H9 (cell line): Measurements from ENCODE around the gene DYNLT2B. TPM values are rescaled to one million over a fixed set of nuclear protein-coding genes. Genes with fewer than 3 reads are reported as not detected.

Experiments
- DNase-seq: peaks from one replicate; pipeline ENCODE4 v3.0.0-alpha.2; 2017
- H2AFZ ChIP-seq: one replicate; pipeline ENCODE4 v1.6.1; 2013; ENCODE audit warnings: mild to moderate bottlenecking, low read length, control low read depth, moderate library complexity
- H2AK5ac ChIP-seq: 2 replicates; pipeline ENCODE4 v1.6.1; 2013; ENCODE audit warnings: low read length, control low read depth, mixed read lengths; ENCODE audit not compliant: insufficient read length
- H2BK120ac ChIP-seq: one replicate; pipeline ENCODE4 v1.6.1; 2013; ENCODE audit warnings: low read depth, mild to moderate bottlenecking, low read length, control low read depth, inconsistent platforms; ENCODE audit not compliant: poor library complexity, severe bottlenecking
- H2BK12ac ChIP-seq: 2 replicates; pipeline ENCODE4 v1.6.1; 2013; ENCODE audit warnings: low read length, control low read depth, mixed read lengths, low read depth; ENCODE audit not compliant: insufficient read length
- H2BK15ac ChIP-seq: 2 replicates; pipeline ENCODE4 v1.6.1; 2013; ENCODE audit warnings: low read depth, low read length, control low read depth
- H2BK20ac ChIP-seq: one replicate; pipeline ENCODE4 v1.6.1; 2013; ENCODE audit warnings: low read depth, mild to moderate bottlenecking, low read length, control low read depth, inconsistent platforms; ENCODE audit not compliant: poor library complexity, severe bottlenecking
- H2BK5ac ChIP-seq: 2 replicates; pipeline ENCODE4 v1.6.1; 2013; ENCODE audit warnings: low read length, control low read depth, mixed read lengths; ENCODE audit not compliant: insufficient read length
- H3K14ac ChIP-seq: 2 replicates; pipeline ENCODE4 v1.6.1; 2013; ENCODE audit warnings: low read length, control low read depth; ENCODE audit not compliant: insufficient read depth
- H3K18ac ChIP-seq: 2 replicates; pipeline ENCODE4 v1.6.1; 2013; ENCODE audit warnings: low read depth, mild to moderate bottlenecking, mixed read lengths, low read length, control low read depth; ENCODE audit not compliant: insufficient read length
- H3K23ac ChIP-seq: 2 replicates; pipeline ENCODE4 v1.6.1; 2013; ENCODE audit warnings: low read length, control low read depth, mixed read lengths, low read depth; ENCODE audit not compliant: insufficient read length
- H3K23me2 ChIP-seq: 2 replicates; pipeline ENCODE4 v1.6.1; 2013; ENCODE audit warnings: low read depth, mild to moderate bottlenecking, mixed read lengths, low read length, control low read depth; ENCODE audit not compliant: insufficient read length, poor library complexity, severe bottlenecking
- H3K27ac ChIP-seq: 2 replicates; pipeline ENCODE4 v1.5.1; 2013; ENCODE audit warnings: low read length, control low read depth, mixed read lengths, low read depth; ENCODE audit not compliant: insufficient read length
- H3K27me3 ChIP-seq: 2 replicates; pipeline ENCODE4 v1.6.1; 2013; ENCODE audit warnings: low read length, control low read depth, inconsistent platforms; ENCODE audit not compliant: insufficient read depth
- H3K4ac ChIP-seq: 2 replicates; pipeline ENCODE4 v1.6.1; 2013; ENCODE audit warnings: low read depth, mild to moderate bottlenecking, control low read depth, inconsistent platforms, low read length, moderate library complexity
- H3K4me1 ChIP-seq: 2 replicates; pipeline ENCODE4 v1.6.1; 2013; ENCODE audit warnings: low read length, control low read depth, inconsistent platforms; ENCODE audit not compliant: insufficient read depth
- H3K4me2 ChIP-seq: 2 replicates; pipeline ENCODE4 v1.6.1; 2013; ENCODE audit warnings: low read length, control low read depth, mixed read lengths; ENCODE audit not compliant: insufficient read length, insufficient read depth
- H3K56ac ChIP-seq: 2 replicates; pipeline ENCODE4 v1.6.1; 2013; ENCODE audit warnings: low read depth, mild to moderate bottlenecking, mixed read lengths, low read length, control low read depth; ENCODE audit not compliant: insufficient read length
- H3K79me1 ChIP-seq: 2 replicates; pipeline ENCODE4 v1.6.1; 2013; ENCODE audit warnings: low read depth, mild to moderate bottlenecking, moderate library complexity, low read length, control low read depth, inconsistent platforms; ENCODE audit not compliant: insufficient read depth, poor library complexity, severe bottlenecking
- H3K79me2 ChIP-seq: 2 replicates; pipeline ENCODE4 v1.6.1; 2013; ENCODE audit warnings: low read length, control low read depth, inconsistent platforms; ENCODE audit not compliant: insufficient read depth
- H3K9ac ChIP-seq: 2 replicates; pipeline ENCODE4 v1.6.1; 2013; ENCODE audit warnings: low read length, control low read depth, mixed read lengths; ENCODE audit not compliant: insufficient read length; ENCODE audit errors: extremely low read depth
- H3K9me3 ChIP-seq: one replicate; pipeline ENCODE4 v1.6.1; 2013; ENCODE audit warnings: low read depth, low read length, inconsistent platforms; ENCODE audit not compliant: control insufficient read depth
- H3T11ph ChIP-seq: one replicate; pipeline ENCODE4 v1.6.1; 2013; ENCODE audit warnings: mild to moderate bottlenecking, low read length, control low read depth, inconsistent platforms
- H4K20me1 ChIP-seq: one replicate; pipeline ENCODE4 v1.6.1; 2013; ENCODE audit not compliant: control insufficient read depth, insufficient read length, insufficient read depth
- H4K5ac ChIP-seq: 2 replicates; pipeline ENCODE4 v1.6.1; 2013; ENCODE audit warnings: low read depth, mild to moderate bottlenecking, mixed read lengths, low read length, control low read depth; ENCODE audit not compliant: insufficient read length
- H4K8ac ChIP-seq: replicated peaks from 2 replicates; pipeline ENCODE4 v1.6.1; 2013; ENCODE audit warnings: low read length, control low read depth, mixed read lengths, low read depth; ENCODE audit not compliant: insufficient read length
- H4K91ac ChIP-seq: 2 replicates; pipeline ENCODE4 v1.6.1; 2013; ENCODE audit warnings: low read depth, mild to moderate bottlenecking, moderate library complexity, mixed read lengths, low read length, control low read depth; ENCODE audit not compliant: insufficient read length
- H3K27ac Mint-ChIP-seq, 3 experiments: 2 replicates in 2 of 3; 3 replicates in 1 of 3; pipeline ENCODE4 v1.8.0; 2020 to 2021; ENCODE audit warnings: mixed read lengths in 3 of 3, mild to moderate bottlenecking in 1 of 3, moderate library complexity in 1 of 3
- H3K27me3 Mint-ChIP-seq: 2 replicates; pipeline ENCODE4 v1.8.0; 2021; ENCODE audit warnings: low read depth, mild to moderate bottlenecking, moderate library complexity, mixed read lengths
- H3K36me3 Mint-ChIP-seq, 3 experiments: 2 replicates in 2 of 3; 3 replicates in 1 of 3; pipeline ENCODE4 v1.8.0; 2020 to 2021; ENCODE audit warnings: low read depth in 3 of 3, mixed read lengths in 3 of 3; ENCODE audit not compliant: insufficient read depth in 1 of 3
- H3K4me1 Mint-ChIP-seq, 2 experiments: 2 replicates each; pipeline ENCODE4 v1.8.0; 2020; ENCODE audit warnings: mixed read lengths in 2 of 2
- H3K4me3 Mint-ChIP-seq, 2 experiments: 2 replicates in 1 of 2; 3 replicates in 1 of 2; pipeline ENCODE4 v1.8.0; 2020 to 2021; ENCODE audit warnings: mild to moderate bottlenecking in 2 of 2, mixed read lengths in 2 of 2, moderate library complexity in 1 of 2
- H3K9me3 Mint-ChIP-seq, 2 experiments: 2 replicates in 1 of 2; 3 replicates in 1 of 2; pipeline ENCODE4 v1.8.0; 2020; ENCODE audit warnings: mild to moderate bottlenecking in 2 of 2, mixed read lengths in 2 of 2, moderate library complexity in 1 of 2
- CTCF ChIP-seq: fragments of 200-600 bp; sonication (generic); conservative IDR thresholded peaks from 3 replicates; pipeline ENCODE4 v1.8.0; 2021; ENCODE audit warnings: antibody characterized with exemption, mild to moderate bottlenecking
- WGBS: extraction: QIAGEN DNeasy Blood & Tissue Kit; methylation state at CpG from one replicate; pipeline ENCODE4 v1.1.7; 2013; ENCODE audit warnings: missing lambda C conversion rate, low lambda C conversion rate, mixed read lengths; ENCODE audit not compliant: insufficient read length; ENCODE audit errors: extremely low coverage; 5-methylcytosine and 5-hydroxymethylcytosine counted together
- total RNA-seq: library from RNA; stranded (reverse); gene quantifications from 2 replicates; pipeline ENCODE4 v1.2.1, GENCODE V29; 2021

DYNLT2B gene
- total RNA-seq, 1 experiment from 2014 or later: 12.4 TPM

GRCh38 chr3:196336319-196337145 is 18.5 kb upstream of the DYNLT2B start:
- Histone ChIP-seq H3K27me3 (no peaks in the 10 kb centered on the region), H3T11ph (no peak overlapping the region), H3K9me3 (no peaks in the 10 kb centered on the region), H3K23ac (no peak overlapping the region), H3K14ac (no peak overlapping the region), H2BK15ac (no peak overlapping the region), H2BK5ac (no peak overlapping the region), H2AK5ac (no peak overlapping the region), H4K91ac (no peak overlapping the region), H3K9ac (no peak overlapping the region), H2BK12ac (no peak overlapping the region), H2BK20ac (no peak overlapping the region), H4K8ac (no peak overlapping the region), H3K18ac (no peak overlapping the region), H3K23me2 (no peaks in the 10 kb centered on the region), H3K4me2 (no peak overlapping the region), H4K20me1 (no peaks in the 10 kb centered on the region), H3K79me1 (no peaks in the 10 kb centered on the region), H3K27ac (no peak overlapping the region), H3K56ac (no peak overlapping the region), H2BK120ac (no peak overlapping the region), H3K4ac (no peak overlapping the region), H3K4me1 (no peaks in the 10 kb centered on the region), H3K79me2 (no peaks in the 10 kb centered on the region), H4K5ac (no peak overlapping the region), H2AFZ (no peak overlapping the region)
- no peaks in the 10 kb centered on the region; the same call in 1 of the 2 replicates for H3K27me3 Mint-ChIP-seq
- H3K27ac Mint-ChIP-seq: no peak overlapping the region; a peak in 1 of 7 replicates
- TF ChIP-seq CTCF: no peak
- no peaks in the 10 kb centered on the region for H3K36me3 Mint-ChIP-seq
- no peaks in the 10 kb centered on the region for H3K9me3 Mint-ChIP-seq
- peaks cover 3 to 7% of the 10 kb centered on the region in 2 experiments; a peak in 3 of 4 replicates for H3K4me1 Mint-ChIP-seq
- no CpG with 5 or more reads among the region's 17 CpGs for WGBS
- no peak for DNase-seq
- H3K4me3 Mint-ChIP-seq: no peak overlapping the region
